HCT116 (cell line): ENCODE results near the gene PAMR1. TPM values are rescaled to one million over a fixed set of nuclear protein-coding genes. Genes with fewer than 3 reads are reported as not detected.
A peak's percentile ranks its signal among the peaks of the same experiment; 100 is the strongest.

Experiments
- ATAC-seq: fragments of 200-7000 bp; cut with Tn5 transposase; 2 replicates; pipeline ENCODE4 v1.9.1; 2020; ENCODE audit warnings: mild to moderate bottlenecking, moderate library complexity
- BruUV-seq: library from RNA; stranded (reverse); fragments of 400-500 nt; replicated peaks from 2 replicates; lab custom pipeline; 2021; lab: Mats Ljungman, UMichigan
- CTCF ChIA-PET: fragments of 300-600 bp; sonication (Branson Sonifier 250); formaldehyde crosslinking; loops from one replicate; lab custom pipeline; 2021; ENCODE audit warnings: antibody characterized with exemption; lab: Charles Lee
- POLR2A ChIA-PET: fragments of 300-600, 350-600 bp; sonication (Branson Sonifier 250); formaldehyde crosslinking; loops from one replicate; lab custom pipeline; 2021; ENCODE audit warnings: antibody characterized with exemption; lab: Charles Lee
- RAD21 ChIA-PET, 2 experiments: fragments of 300-600 bp; sonication (Branson Sonifier 250); formaldehyde crosslinking; loops; one replicate each; lab custom pipeline; 2023; ENCODE audit warnings: low total read pairs in 2 of 2; ENCODE audit not compliant: uncharacterized antibody in 2 of 2, unreplicated experiment in 2 of 2, low non-redundant PET in 1 of 2; lab: Charles Lee
- DNase-seq: peaks from one replicate; pipeline ENCODE4 v3.0.0-alpha.2; 2010; ENCODE audit warnings: low read depth, low spot score
- H2AFZ ChIP-seq: fragments of 200-600 bp; shearing (Covaris generic), sonication (generic); 2 replicates; pipeline ENCODE4 v1.6.1; 2017; ENCODE audit warnings: low read depth, mixed run types, mixed read lengths, antibody characterized with exemption, low read length; ENCODE audit not compliant: poor library complexity, severe bottlenecking
- H3K27ac ChIP-seq: 2 replicates; pipeline ENCODE4 v1.5.1; 2012; ENCODE audit warnings: low read depth, low read length
- H3K27me3 ChIP-seq: fragments of 200-600 bp; sonication (generic); 2 replicates; pipeline ENCODE4 v1.6.1; 2016; ENCODE audit warnings: mixed run types, low read length, mixed read lengths; ENCODE audit not compliant: insufficient read depth
- H3K36me3 ChIP-seq, 2 experiments: fragments of 200-500 bp in 1 of 2; fragments of 200-600 bp in 1 of 2; sonication (Bioruptor generic) in 1 of 2; sonication (generic) in 1 of 2; 2 replicates each; pipeline versions ENCODE4 v1.5.1 to v1.6.1; 2014 to 2016; ENCODE audit warnings: low read length in 2 of 2, inconsistent platforms in 1 of 2, mixed read lengths in 1 of 2, mixed run types in 1 of 2; ENCODE audit not compliant: insufficient read depth in 2 of 2, control insufficient read depth in 1 of 2
- H3K4me1 ChIP-seq, 2 experiments: fragments of 200-600 bp in 1 of 2; sonication (generic) in 1 of 2; 2 replicates each; pipeline versions ENCODE4 v1.5.1 to v1.6.1; 2012 to 2017; ENCODE audit warnings: low read length in 2 of 2, inconsistent platforms in 1 of 2, mild to moderate bottlenecking in 1 of 2, mixed read lengths in 1 of 2, mixed run types in 1 of 2, moderate library complexity in 1 of 2; ENCODE audit not compliant: insufficient read depth in 2 of 2, control insufficient read depth in 1 of 2
- H3K4me2 ChIP-seq: fragments of 200-600 bp; sonication (generic); 2 replicates; pipeline ENCODE4 v1.6.1; 2017; ENCODE audit warnings: mixed run types, low read length, mixed read lengths
- H3K4me3 ChIP-seq, 2 experiments: fragments of 200-600 bp in 1 of 2; sonication (generic) in 1 of 2; replicated peaks in 1 of 2; 2 replicates each; pipeline ENCODE4 v1.5.1; 2011 to 2016; ENCODE audit warnings: low read length in 2 of 2, control low read depth in 1 of 2, low read depth in 1 of 2, mild to moderate bottlenecking in 1 of 2, mixed read lengths in 1 of 2, mixed run types in 1 of 2
- H3K79me2 ChIP-seq: fragments of 200-600 bp; sonication (generic); 2 replicates; pipeline ENCODE4 v1.6.1; 2017; ENCODE audit warnings: mild to moderate bottlenecking, mixed run types, low read length, moderate library complexity, mixed read lengths; ENCODE audit not compliant: insufficient read depth
- H3K9ac ChIP-seq: fragments of 200-600 bp; sonication (generic); 2 replicates; pipeline ENCODE4 v1.6.1; 2016; ENCODE audit warnings: low read length, mixed read lengths
- H3K9me2 ChIP-seq: fragments of 200-600 bp; sonication (generic), shearing (Covaris generic); 2 replicates; pipeline ENCODE4 v1.6.1; 2017; ENCODE audit warnings: mixed run types, mild to moderate bottlenecking, moderate library complexity; ENCODE audit not compliant: insufficient read depth
- H3K9me3 ChIP-seq, 2 experiments: fragments of 200-500 bp in 1 of 2; fragments of 200-600 bp in 1 of 2; sonication (Bioruptor generic) in 1 of 2; sonication (generic) in 1 of 2; 2 replicates each; pipeline ENCODE4 v1.6.1; 2014 to 2017; ENCODE audit warnings: low read length in 2 of 2, mixed read lengths in 2 of 2, inconsistent platforms in 1 of 2, low read depth in 1 of 2, mild to moderate bottlenecking in 1 of 2, mixed run types in 1 of 2, moderate library complexity in 1 of 2; ENCODE audit not compliant: control insufficient read depth in 1 of 2, insufficient read depth in 1 of 2
- H4K20me1 ChIP-seq: fragments of 200-600 bp; sonication (generic), shearing (Covaris generic); 2 replicates; pipeline ENCODE4 v1.6.1; 2017; ENCODE audit warnings: mixed run types, mild to moderate bottlenecking, moderate library complexity; ENCODE audit not compliant: insufficient read depth
- ELF1 ChIP-seq: IDR thresholded peaks from 2 replicates; pipeline ENCODE4 v1.6.1; 2012; ENCODE audit warnings: low read depth, borderline replicate concordance
- EZH2phosphoT487 ChIP-seq: fragments of 200-600 bp; IDR thresholded peaks from 2 replicates; pipeline ENCODE4 v1.6.1; 2018; ENCODE audit warnings: antibody characterized with exemption, borderline replicate concordance
- JUND ChIP-seq: IDR thresholded peaks from 2 replicates; pipeline ENCODE4 v1.6.1; 2012
- POLR2A ChIP-seq: IDR thresholded peaks from 2 replicates; pipeline ENCODE4 v1.7.0; 2011; ENCODE audit warnings: borderline replicate concordance; ENCODE audit not compliant: insufficient read depth, insufficient read length; ENCODE audit errors: extremely low read depth
- RAD21 ChIP-seq: IDR thresholded peaks from 2 replicates; pipeline ENCODE4 v1.6.1; 2012; ENCODE audit warnings: low read depth, mild to moderate bottlenecking
- SIN3A ChIP-seq: IDR thresholded peaks from 2 replicates; pipeline ENCODE4 v1.6.1; 2012; ENCODE audit warnings: low read depth
- SP1 ChIP-seq: IDR thresholded peaks from 2 replicates; pipeline ENCODE4 v1.6.1; 2012; ENCODE audit warnings: low read depth
- SRF ChIP-seq: IDR thresholded peaks from 2 replicates; pipeline ENCODE4 v1.6.1; 2012; ENCODE audit warnings: low read depth
- TCF7L2 ChIP-seq: IDR thresholded peaks from 2 replicates; pipeline ENCODE4 v1.7.0; 2011; ENCODE audit warnings: borderline replicate concordance, inconsistent platforms; ENCODE audit not compliant: insufficient read depth, insufficient read length; ENCODE audit errors: extremely low read depth
- YY1 ChIP-seq: IDR thresholded peaks from 2 replicates; pipeline ENCODE4 v1.6.1; 2011; ENCODE audit warnings: low read length, low read depth, moderate library complexity, mild to moderate bottlenecking; ENCODE audit not compliant: insufficient replicate concordance; ENCODE audit errors: extremely low read depth
- ZNF274 ChIP-seq: fragments of 200-500 bp; sonication (Bioruptor generic); IDR thresholded peaks from 2 replicates; pipeline ENCODE4 v1.6.1; 2014; ENCODE audit warnings: mild to moderate bottlenecking, low read depth, low read length, inconsistent platforms
- intact Hi-C: fragments of 100-400 bp; cut with micrococcal nuclease; formaldehyde crosslinking; loops from 2 replicates; pipeline ENCODE4 v1.10.0; 2022
- total RNA-seq: library from RNA; stranded (reverse); gene quantifications from one replicate; pipeline ENCODE4 v1.2.1, GENCODE V29; 2021; ENCODE audit not compliant: unreplicated experiment
- TF ChIP-seq, protein P1 (sequence below), 3 experiments: fragments of 200-600 bp in 1 of 3; sonication (generic) in 1 of 3; IDR thresholded peaks in 2 of 3; conservative IDR thresholded peaks in 1 of 3; 2 replicates each; pipeline ENCODE4 v1.5.1; 2012 to 2017; ENCODE audit warnings: low read depth in 2 of 3, low read length in 2 of 3, antibody characterized with exemption in 1 of 3, borderline replicate concordance in 1 of 3, control low read depth in 1 of 3, mild to moderate bottlenecking in 1 of 3, mixed read lengths in 1 of 3, mixed run types in 1 of 3, moderate library complexity in 1 of 3; ENCODE audit not compliant: insufficient read depth in 1 of 3
- TF ChIP-seq, protein P2 (sequence below): IDR thresholded peaks from 2 replicates; pipeline ENCODE4 v1.6.1; 2012
- TF ChIP-seq, protein P3 (sequence below): IDR thresholded peaks from 2 replicates; pipeline ENCODE4 v1.6.1; 2012; ENCODE audit warnings: low read depth

PAMR1 gene
- total RNA-seq, 1 experiment from 2014 or later = not detected

DNA sequence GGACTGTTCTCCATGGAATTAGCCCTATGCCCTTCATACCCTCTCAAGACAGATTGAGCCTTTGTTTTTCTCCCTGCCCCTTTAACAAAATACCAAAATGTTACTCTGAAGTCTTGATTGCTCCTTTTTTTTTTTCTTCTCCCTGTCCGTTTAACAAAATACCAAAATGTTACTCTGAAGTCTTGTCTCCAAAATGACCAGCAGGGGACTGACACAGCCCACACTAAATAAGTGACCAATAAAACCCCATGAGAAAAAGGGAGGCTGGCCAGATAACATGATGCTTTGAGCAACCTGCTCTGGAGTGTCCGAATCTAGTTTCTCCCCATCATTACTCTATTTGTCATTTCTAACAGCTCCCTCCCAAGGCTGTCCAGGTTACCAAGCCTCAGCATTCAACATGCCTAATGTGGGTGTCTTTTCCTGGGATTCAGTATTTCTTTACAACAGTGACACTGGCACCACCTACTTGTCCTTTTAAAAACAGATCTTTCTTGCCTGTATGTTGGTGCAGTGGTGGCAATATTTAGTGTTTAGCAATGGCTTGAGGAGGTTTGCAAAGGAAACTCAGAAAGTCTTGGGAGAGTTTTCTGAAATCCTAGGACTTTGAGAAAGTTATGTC lies 63.4 kb downstream of the PAMR1 start:
- H3K4me2 ChIP-seq = no peak overlapping the region
- H3K4me1 ChIP-seq = no peaks in the 10 kb centered on the region
- BruUV-seq = no TSS peak
- POLR2A ChIA-PET = no interaction called here
- intact Hi-C loops = no loop called here
- H3K27me3 ChIP-seq = peaks cover 25% of the 10 kb centered on the region
- ATAC-seq = peak; percentile 63
- TF ChIP-seq POLR2A (no peak), RAD21 (peak; percentile 26; the same call in 1 of the 2 replicates)
- TF ChIP-seq, protein P1, sequence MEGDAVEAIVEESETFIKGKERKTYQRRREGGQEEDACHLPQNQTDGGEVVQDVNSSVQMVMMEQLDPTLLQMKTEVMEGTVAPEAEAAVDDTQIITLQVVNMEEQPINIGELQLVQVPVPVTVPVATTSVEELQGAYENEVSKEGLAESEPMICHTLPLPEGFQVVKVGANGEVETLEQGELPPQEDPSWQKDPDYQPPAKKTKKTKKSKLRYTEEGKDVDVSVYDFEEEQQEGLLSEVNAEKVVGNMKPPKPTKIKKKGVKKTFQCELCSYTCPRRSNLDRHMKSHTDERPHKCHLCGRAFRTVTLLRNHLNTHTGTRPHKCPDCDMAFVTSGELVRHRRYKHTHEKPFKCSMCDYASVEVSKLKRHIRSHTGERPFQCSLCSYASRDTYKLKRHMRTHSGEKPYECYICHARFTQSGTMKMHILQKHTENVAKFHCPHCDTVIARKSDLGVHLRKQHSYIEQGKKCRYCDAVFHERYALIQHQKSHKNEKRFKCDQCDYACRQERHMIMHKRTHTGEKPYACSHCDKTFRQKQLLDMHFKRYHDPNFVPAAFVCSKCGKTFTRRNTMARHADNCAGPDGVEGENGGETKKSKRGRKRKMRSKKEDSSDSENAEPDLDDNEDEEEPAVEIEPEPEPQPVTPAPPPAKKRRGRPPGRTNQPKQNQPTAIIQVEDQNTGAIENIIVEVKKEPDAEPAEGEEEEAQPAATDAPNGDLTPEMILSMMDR (IDR thresholded peaks at IDR 0.05 in 2 of 3, conservative IDR thresholded peaks at IDR 0.05 in 1 of 3; ENCODE audit: borderline replicate concordance in 1 of 3, insufficient read depth in 1 of 3, low read depth in 2 of 3, low read length in 2 of 3) = peak; percentile 4 to 36 (median 26); a peak in 3 of 6 replicates
- TF ChIP-seq, all 23 proteins: peak for 2
- no peak overlapping the region for H3K27ac ChIP-seq
- H2AFZ ChIP-seq = no peak overlapping the region
- RAD21 ChIA-PET = no interaction called here
- no peak overlapping the region for H3K9ac ChIP-seq
- no peaks in the 10 kb centered on the region for H4K20me1 ChIP-seq
- no peak overlapping the region for H3K4me3 ChIP-seq
- no peaks in the 10 kb centered on the region for H3K9me2 ChIP-seq
- no peaks in the 10 kb centered on the region for H3K79me2 ChIP-seq
- CTCF ChIA-PET = no interaction called here
- no peak for DNase-seq
- H3K36me3 ChIP-seq = no peaks in the 10 kb centered on the region
- no peaks in the 10 kb centered on the region for H3K9me3 ChIP-seq

DNA sequence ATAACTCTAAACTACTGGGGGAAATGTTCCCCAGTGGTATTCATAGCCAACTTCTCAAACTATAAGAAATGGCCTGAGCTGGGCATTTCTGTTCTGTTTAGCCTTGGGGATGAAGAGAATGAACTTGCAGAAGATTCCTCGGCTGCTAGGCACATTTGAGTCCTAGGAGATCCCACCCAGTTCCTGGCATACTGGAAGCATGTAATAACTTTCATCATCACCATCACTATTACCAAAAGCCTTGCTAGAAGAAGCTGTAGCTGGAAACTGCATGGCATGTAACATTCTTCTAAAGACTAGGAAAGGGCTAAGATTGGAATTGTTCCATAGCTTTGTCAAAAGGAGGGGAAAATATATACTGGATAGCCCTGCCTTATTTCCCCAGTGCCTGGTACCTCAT lies 65.9 kb downstream of the PAMR1 start:
- RAD21 ChIA-PET = no interaction called here
- no peak for TF ChIP-seq ELF1
- TF ChIP-seq YY1 = no peak
- TF ChIP-seq, protein P2, sequence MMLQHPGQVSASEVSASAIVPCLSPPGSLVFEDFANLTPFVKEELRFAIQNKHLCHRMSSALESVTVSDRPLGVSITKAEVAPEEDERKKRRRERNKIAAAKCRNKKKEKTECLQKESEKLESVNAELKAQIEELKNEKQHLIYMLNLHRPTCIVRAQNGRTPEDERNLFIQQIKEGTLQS = no peak
- no peak for TF ChIP-seq SRF
- no peak for TF ChIP-seq SP1
- TF ChIP-seq RAD21 = no peak
- TF ChIP-seq JUND = no peak
- TF ChIP-seq, protein P3, sequence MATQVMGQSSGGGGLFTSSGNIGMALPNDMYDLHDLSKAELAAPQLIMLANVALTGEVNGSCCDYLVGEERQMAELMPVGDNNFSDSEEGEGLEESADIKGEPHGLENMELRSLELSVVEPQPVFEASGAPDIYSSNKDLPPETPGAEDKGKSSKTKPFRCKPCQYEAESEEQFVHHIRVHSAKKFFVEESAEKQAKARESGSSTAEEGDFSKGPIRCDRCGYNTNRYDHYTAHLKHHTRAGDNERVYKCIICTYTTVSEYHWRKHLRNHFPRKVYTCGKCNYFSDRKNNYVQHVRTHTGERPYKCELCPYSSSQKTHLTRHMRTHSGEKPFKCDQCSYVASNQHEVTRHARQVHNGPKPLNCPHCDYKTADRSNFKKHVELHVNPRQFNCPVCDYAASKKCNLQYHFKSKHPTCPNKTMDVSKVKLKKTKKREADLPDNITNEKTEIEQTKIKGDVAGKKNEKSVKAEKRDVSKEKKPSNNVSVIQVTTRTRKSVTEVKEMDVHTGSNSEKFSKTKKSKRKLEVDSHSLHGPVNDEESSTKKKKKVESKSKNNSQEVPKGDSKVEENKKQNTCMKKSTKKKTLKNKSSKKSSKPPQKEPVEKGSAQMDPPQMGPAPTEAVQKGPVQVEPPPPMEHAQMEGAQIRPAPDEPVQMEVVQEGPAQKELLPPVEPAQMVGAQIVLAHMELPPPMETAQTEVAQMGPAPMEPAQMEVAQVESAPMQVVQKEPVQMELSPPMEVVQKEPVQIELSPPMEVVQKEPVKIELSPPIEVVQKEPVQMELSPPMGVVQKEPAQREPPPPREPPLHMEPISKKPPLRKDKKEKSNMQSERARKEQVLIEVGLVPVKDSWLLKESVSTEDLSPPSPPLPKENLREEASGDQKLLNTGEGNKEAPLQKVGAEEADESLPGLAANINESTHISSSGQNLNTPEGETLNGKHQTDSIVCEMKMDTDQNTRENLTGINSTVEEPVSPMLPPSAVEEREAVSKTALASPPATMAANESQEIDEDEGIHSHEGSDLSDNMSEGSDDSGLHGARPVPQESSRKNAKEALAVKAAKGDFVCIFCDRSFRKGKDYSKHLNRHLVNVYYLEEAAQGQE = no peak
- no peak for TF ChIP-seq SIN3A
- TF ChIP-seq ZNF274 = no peak
- TF ChIP-seq TCF7L2 = no peak
- no peak for TF ChIP-seq EZH2phosphoT487

More for the DNA sequence above, 65.9 kb downstream of the PAMR1 start:
- H3K9ac ChIP-seq = no peak overlapping the region
- intact Hi-C loops = no loop called here
- H3K27ac ChIP-seq = no peak overlapping the region
- H3K79me2 ChIP-seq = no peaks in the 10 kb centered on the region
- no peak overlapping the region for H3K4me3 ChIP-seq
- peaks cover 38% of the 10 kb centered on the region for H3K27me3 ChIP-seq
- H3K9me2 ChIP-seq = no peaks in the 10 kb centered on the region
- H3K36me3 ChIP-seq = no peaks in the 10 kb centered on the region
- H4K20me1 ChIP-seq = no peaks in the 10 kb centered on the region
- ChIA-PET POLR2A (no interaction called here), CTCF (no interaction called here)
- BruUV-seq = no TSS peak
- no peaks in the 10 kb centered on the region for H3K4me1 ChIP-seq
- no peak for ATAC-seq
- no peaks in the 10 kb centered on the region for H3K9me3 ChIP-seq
- no peak overlapping the region for H3K4me2 ChIP-seq
- no peak overlapping the region for H2AFZ ChIP-seq
- no peak for DNase-seq
